CD8-positive, alpha-beta memory T cell (primary cell): ENCODE results near the gene IL17F. TPM values are rescaled to one million over a fixed set of nuclear protein-coding genes. Genes with fewer than 3 reads are reported as not detected.

Experiments
- CTCF ChIA-PET: fragments of 350-600 bp; sonication (Branson Sonifier 250); formaldehyde crosslinking; loops from one replicate; lab custom pipeline; 2021; ENCODE audit warnings: antibody characterized with exemption; lab: Charles Lee
- POLR2A ChIA-PET: fragments of 350-600 bp; sonication (Branson Sonifier 250); formaldehyde crosslinking; loops from one replicate; lab custom pipeline; 2021; ENCODE audit warnings: antibody characterized with exemption; lab: Charles Lee
- DNase-seq, 5 donors: peaks; one replicate each; pipeline versions ENCODE4 v3.0.0 to v3.0.0-alpha.2; 2020 to 2022; ENCODE audit warnings: mixed read lengths in 1 of 5
- H3K27ac ChIP-seq: one replicate; pipeline ENCODE4 v1.7.0; 2013; ENCODE audit warnings: low read depth, mild to moderate bottlenecking, low read length, moderate library complexity
- H3K27me3 ChIP-seq: 2 replicates; pipeline ENCODE4 v1.7.0; 2013; ENCODE audit warnings: low read length, mild to moderate bottlenecking; ENCODE audit not compliant: insufficient read depth, poor library complexity, severe bottlenecking
- H3K36me3 ChIP-seq: 2 replicates; pipeline ENCODE4 v1.7.0; 2013; ENCODE audit warnings: mild to moderate bottlenecking, low read length, moderate library complexity; ENCODE audit not compliant: insufficient read depth
- H3K4me1 ChIP-seq: 2 replicates; pipeline ENCODE4 v1.7.0; 2013; ENCODE audit warnings: mild to moderate bottlenecking, low read length, moderate library complexity; ENCODE audit not compliant: insufficient read depth
- H3K4me3 ChIP-seq: 2 replicates; pipeline ENCODE4 v1.7.0; 2013; ENCODE audit warnings: mild to moderate bottlenecking, low read length
- H3K9me3 ChIP-seq: 2 replicates; pipeline ENCODE4 v1.7.0; 2013; ENCODE audit warnings: mild to moderate bottlenecking, low read length
- H3K27ac Mint-ChIP-seq, 8 donors: one replicate each; pipeline ENCODE4 v1.8.0; 2020 to 2021; ENCODE audit warnings: mixed read lengths in 8 of 8, mild to moderate bottlenecking in 6 of 8, inconsistent platforms in 3 of 8, moderate library complexity in 3 of 8
- H3K27me3 Mint-ChIP-seq, 2 donors: one replicate each; pipeline ENCODE4 v1.8.0; 2020 to 2021; ENCODE audit warnings: mixed read lengths in 2 of 2, mild to moderate bottlenecking in 1 of 2, moderate library complexity in 1 of 2
- H3K36me3 Mint-ChIP-seq, 3 donors: one replicate each; pipeline ENCODE4 v1.8.0; 2020 to 2021; ENCODE audit warnings: mixed read lengths in 3 of 3, inconsistent platforms in 1 of 3, mild to moderate bottlenecking in 1 of 3
- H3K4me1 Mint-ChIP-seq, 3 donors: one replicate each; pipeline ENCODE4 v1.8.0; 2020 to 2021; ENCODE audit warnings: mixed read lengths in 3 of 3, inconsistent platforms in 1 of 3, mild to moderate bottlenecking in 1 of 3
- H3K4me3 Mint-ChIP-seq, 7 donors: one replicate each; pipeline ENCODE4 v1.8.0; 2020 to 2021; ENCODE audit warnings: mixed read lengths in 7 of 7, mild to moderate bottlenecking in 6 of 7, moderate library complexity in 4 of 7, inconsistent platforms in 2 of 7
- H3K9me3 Mint-ChIP-seq, 5 donors: one replicate each; pipeline ENCODE4 v1.8.0; 2020 to 2022; ENCODE audit warnings: mixed read lengths in 5 of 5, mild to moderate bottlenecking in 3 of 5, moderate library complexity in 2 of 5, inconsistent platforms in 1 of 5
- polyA plus RNA-seq: library from polyadenylated mRNA; unstranded; fragments of 300-500 nt; fragmentation: Illumina TruSeq; gene quantifications from one replicate; pipeline ENCODE4 v1.2.3, GENCODE V29; 2021
- total RNA-seq, 2 experiments: library from RNA; stranded (reverse); gene quantifications; one replicate each; pipeline ENCODE4 v1.2.3, GENCODE V29; 2021

IL17F gene
- total and polyA plus RNA-seq, 3 experiments from 2014 or later: 0.84 to 2.3 TPM; not detected in 1

DNA sequence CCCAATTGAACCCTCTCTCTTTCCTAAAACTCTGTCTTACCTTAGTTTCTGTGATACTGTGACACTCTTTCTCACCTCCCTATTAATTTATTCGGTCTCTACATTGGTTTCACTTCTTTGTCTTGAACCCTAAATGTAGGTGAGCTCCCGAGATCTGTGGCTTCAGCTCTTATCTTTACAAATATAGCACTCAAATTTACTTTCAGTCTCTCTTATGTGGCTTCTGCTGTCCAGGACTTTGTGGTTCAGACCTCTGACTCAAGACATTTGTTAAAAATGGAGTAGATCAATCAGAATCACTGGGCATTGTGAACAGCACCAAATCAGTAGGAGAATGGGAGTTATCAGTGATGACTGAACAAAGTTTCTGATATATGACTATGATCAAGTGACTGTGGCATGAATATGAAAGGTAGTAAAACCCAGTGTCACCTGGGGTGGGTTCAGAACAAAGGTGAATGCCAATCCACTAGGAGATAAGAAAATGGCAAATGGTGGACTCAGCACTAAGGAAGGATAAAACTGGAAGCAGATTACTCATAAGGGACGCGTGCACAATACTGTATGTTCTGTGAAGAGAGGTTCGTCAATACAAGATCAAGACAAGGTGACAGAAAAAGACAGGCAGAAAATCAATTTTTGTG, 27.2 kb downstream of the IL17F start:
- CTCF ChIA-PET: no interaction called here
- Histone ChIP-seq H3K36me3 (no peaks in the 10 kb centered on the region), H3K27ac (no peak overlapping the region), H3K4me1 (no peaks in the 10 kb centered on the region), H3K4me3 (no peak overlapping the region), H3K9me3 (no peaks in the 10 kb centered on the region), H3K27me3 (no peaks in the 10 kb centered on the region)
- POLR2A ChIA-PET: no interaction called here
- H3K27ac Mint-ChIP-seq: no peak overlapping the region
- H3K4me3 Mint-ChIP-seq: no peak overlapping the region
- no peaks in the 10 kb centered on the region for H3K9me3 Mint-ChIP-seq
- no peak for DNase-seq
- no peaks in the 10 kb centered on the region for H3K36me3 Mint-ChIP-seq
- peaks cover 6 to 8% (median 7%) of the 10 kb centered on the region in 3 donors for H3K4me1 Mint-ChIP-seq
- peaks cover 10 to 11% of the 10 kb centered on the region in 2 donors for H3K27me3 Mint-ChIP-seq

DNA sequence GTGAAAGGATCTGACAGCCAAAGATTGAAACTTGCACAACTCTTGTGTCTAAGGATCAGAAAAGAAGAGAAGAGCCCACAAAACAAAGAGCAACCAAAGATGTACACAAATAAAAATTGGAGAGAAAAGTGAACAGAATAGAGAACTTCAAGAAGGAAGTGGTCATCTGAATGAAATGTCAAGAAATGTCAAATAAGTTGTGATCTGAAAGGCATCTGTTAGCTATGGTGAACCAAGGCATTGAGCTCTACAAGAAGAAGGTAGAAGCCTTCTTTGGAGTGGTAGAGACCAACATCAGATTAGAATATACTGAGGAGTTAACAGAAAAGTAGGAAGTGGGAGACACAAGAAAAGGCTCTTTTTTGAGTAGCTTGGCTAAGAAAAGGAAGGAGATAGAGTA, 28.5 kb downstream of the IL17F start:
- DNase-seq: no peak
- H3K36me3 ChIP-seq: no peaks in the 10 kb centered on the region
- H3K4me3 ChIP-seq: no peak overlapping the region
- H3K27me3 ChIP-seq: no peaks in the 10 kb centered on the region
- H3K4me1 Mint-ChIP-seq: no peaks in the 10 kb centered on the region
- ChIA-PET POLR2A (no interaction called here), CTCF (no interaction called here)
- no peak overlapping the region for H3K27ac ChIP-seq
- no peak overlapping the region for H3K4me3 Mint-ChIP-seq
- peaks cover 11 to 16% of the 10 kb centered on the region in 2 donors for H3K27me3 Mint-ChIP-seq
- no peaks in the 10 kb centered on the region for H3K4me1 ChIP-seq
- H3K27ac Mint-ChIP-seq: no peak overlapping the region
- no peaks in the 10 kb centered on the region for H3K36me3 Mint-ChIP-seq
- no peaks in the 10 kb centered on the region for H3K9me3 Mint-ChIP-seq
- no peaks in the 10 kb centered on the region for H3K9me3 ChIP-seq

DNA sequence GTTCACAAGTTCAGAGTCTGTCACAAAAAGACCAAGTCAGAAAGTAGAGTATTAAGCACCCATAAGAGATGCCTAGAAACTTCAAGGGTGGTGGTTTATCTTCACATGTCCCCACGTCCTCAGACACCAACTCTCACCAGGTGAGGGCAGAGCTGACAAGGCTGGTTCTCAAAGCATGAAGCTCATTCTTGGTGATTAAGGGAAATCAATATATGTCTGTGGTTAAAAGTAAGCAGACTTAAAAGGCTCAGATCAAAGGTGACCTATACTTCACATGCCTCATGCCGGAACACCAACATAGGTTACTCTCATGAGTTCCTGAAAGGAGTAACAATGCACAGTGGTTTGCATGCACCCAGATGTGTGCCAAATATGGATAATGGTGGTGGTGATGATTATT, 31.2 kb downstream of the IL17F start:
- POLR2A ChIA-PET: no interaction called here
- H3K36me3 ChIP-seq: no peaks in the 10 kb centered on the region
- no peaks in the 10 kb centered on the region for H3K9me3 ChIP-seq
- Mint-ChIP-seq H3K27ac (no peak overlapping the region), H3K36me3 (no peaks in the 10 kb centered on the region), H3K27me3 (peaks cover 19 to 30% of the 10 kb centered on the region in 2 donors), H3K4me1 (no peaks in the 10 kb centered on the region), H3K4me3 (no peak overlapping the region), H3K9me3 (no peaks in the 10 kb centered on the region)
- CTCF ChIA-PET: interaction anchor here (1.9 kb wide), 1 partner anchor 49 kb away, joined by 5 read pairs; no protein-coding TSS in a partner anchor
- H3K4me1 ChIP-seq: no peaks in the 10 kb centered on the region
- no peak overlapping the region for H3K27ac ChIP-seq
- no peaks in the 10 kb centered on the region for H3K27me3 ChIP-seq
- no peak for DNase-seq
- no peak overlapping the region for H3K4me3 ChIP-seq

DNA sequence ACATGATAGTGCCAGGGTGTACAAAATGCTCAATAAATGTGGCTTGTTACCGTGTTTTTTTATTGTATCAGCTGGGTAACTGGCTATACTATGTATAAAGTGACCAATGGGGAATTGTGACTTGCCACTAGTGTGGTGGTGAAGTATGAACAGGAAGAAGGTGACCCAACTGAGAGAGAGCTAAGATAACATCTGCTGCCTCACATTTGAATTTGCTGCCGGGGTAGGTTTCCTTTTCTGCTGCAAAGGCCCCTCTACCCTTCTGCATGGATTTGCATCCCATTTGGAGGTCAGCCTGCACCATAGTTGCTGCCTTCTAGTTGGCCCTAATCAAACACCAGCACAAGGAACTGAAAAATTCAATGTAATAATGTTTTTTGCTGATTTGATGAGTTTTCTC, 34.1 kb downstream of the IL17F start:
- Histone ChIP-seq H3K27ac (no peak overlapping the region), H3K4me1 (no peaks in the 10 kb centered on the region), H3K36me3 (no peaks in the 10 kb centered on the region), H3K9me3 (no peaks in the 10 kb centered on the region), H3K27me3 (no peaks in the 10 kb centered on the region), H3K4me3 (no peak overlapping the region)
- Mint-ChIP-seq H3K27ac (no peak overlapping the region), H3K9me3 (peaks cover 0 to 2% (median 0%) of the 10 kb centered on the region in 5 donors), H3K36me3 (no peaks in the 10 kb centered on the region), H3K4me3 (no peak overlapping the region), H3K27me3 (peaks cover 27 to 42% of the 10 kb centered on the region in 2 donors), H3K4me1 (no peaks in the 10 kb centered on the region)
- ChIA-PET CTCF (interaction anchor here (1.4 kb wide), 1 partner anchor 12 kb away, joined by 3 read pairs; no protein-coding TSS in a partner anchor), POLR2A (no interaction called here)
- no peak for DNase-seq

DNA sequence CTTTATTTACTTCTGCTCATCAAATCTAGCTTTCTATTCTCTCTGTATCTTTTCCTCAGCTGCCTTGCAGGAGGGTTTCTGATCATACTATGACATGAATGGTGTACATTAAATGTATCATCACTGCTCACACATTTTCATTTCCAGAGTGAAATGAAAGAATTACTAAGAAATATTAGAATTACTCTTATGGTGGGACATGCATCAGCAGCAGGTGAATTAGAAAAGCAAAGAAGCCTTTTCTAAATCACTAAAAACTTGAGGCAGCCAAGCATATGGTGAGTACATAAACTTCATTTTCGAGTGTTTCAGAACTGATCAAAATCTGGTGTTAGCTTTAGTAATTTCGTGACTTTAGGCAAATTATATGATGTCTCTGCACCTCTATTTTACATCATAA, 34.5 kb downstream of the IL17F start:
- ChIA-PET CTCF (interaction anchor here (1.4 kb wide), 1 partner anchor 13 kb away, joined by 3 read pairs; no protein-coding TSS in a partner anchor), POLR2A (no interaction called here)
- H3K4me1 ChIP-seq: no peaks in the 10 kb centered on the region
- no peaks in the 10 kb centered on the region for H3K27me3 ChIP-seq
- Mint-ChIP-seq H3K9me3 (peaks cover 0 to 2% (median 0%) of the 10 kb centered on the region in 5 donors), H3K36me3 (no peaks in the 10 kb centered on the region), H3K27me3 (peaks cover 27 to 42% of the 10 kb centered on the region in 2 donors), H3K4me1 (no peaks in the 10 kb centered on the region), H3K27ac (no peak overlapping the region), H3K4me3 (no peak overlapping the region)
- no peak for DNase-seq
- no peaks in the 10 kb centered on the region for H3K36me3 ChIP-seq
- no peak overlapping the region for H3K4me3 ChIP-seq
- no peaks in the 10 kb centered on the region for H3K9me3 ChIP-seq
- H3K27ac ChIP-seq: no peak overlapping the region

DNA sequence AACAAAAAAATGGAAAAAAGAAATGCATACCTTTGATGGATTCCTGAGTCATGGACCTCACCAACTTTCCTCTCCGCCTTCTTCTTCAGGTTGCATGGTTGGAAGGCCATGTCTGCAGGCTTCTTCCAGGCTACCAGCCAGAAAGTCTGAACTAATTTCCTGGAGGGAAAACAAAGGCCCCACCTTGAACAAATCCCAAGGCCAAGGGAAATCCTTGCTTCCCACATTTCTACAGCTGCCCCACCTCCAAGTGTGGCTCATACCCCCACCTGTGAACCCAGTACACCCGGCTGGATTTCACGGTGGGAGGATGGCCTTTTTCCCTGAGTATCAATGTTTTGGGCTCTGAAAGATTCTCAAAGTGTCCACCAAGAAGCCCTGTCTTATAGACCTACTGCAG, 35.7 kb downstream of the IL17F start:
- Histone ChIP-seq H3K27ac (no peak overlapping the region), H3K4me1 (no peaks in the 10 kb centered on the region), H3K9me3 (no peaks in the 10 kb centered on the region), H3K4me3 (no peak overlapping the region), H3K27me3 (no peaks in the 10 kb centered on the region), H3K36me3 (no peaks in the 10 kb centered on the region)
- DNase-seq: no peak
- no peak overlapping the region for H3K27ac Mint-ChIP-seq
- ChIA-PET POLR2A (no interaction called here), CTCF (interaction anchor here (1.4 kb wide), 1 partner anchor 14 kb away, joined by 3 read pairs; no protein-coding TSS in a partner anchor)
- no peak overlapping the region for H3K4me3 Mint-ChIP-seq
- peaks cover 27 to 42% of the 10 kb centered on the region in 2 donors for H3K27me3 Mint-ChIP-seq
- peaks cover 0 to 2% (median 2%) of the 10 kb centered on the region in 5 donors for H3K9me3 Mint-ChIP-seq
- H3K36me3 Mint-ChIP-seq: no peaks in the 10 kb centered on the region
- no peaks in the 10 kb centered on the region for H3K4me1 Mint-ChIP-seq

DNA sequence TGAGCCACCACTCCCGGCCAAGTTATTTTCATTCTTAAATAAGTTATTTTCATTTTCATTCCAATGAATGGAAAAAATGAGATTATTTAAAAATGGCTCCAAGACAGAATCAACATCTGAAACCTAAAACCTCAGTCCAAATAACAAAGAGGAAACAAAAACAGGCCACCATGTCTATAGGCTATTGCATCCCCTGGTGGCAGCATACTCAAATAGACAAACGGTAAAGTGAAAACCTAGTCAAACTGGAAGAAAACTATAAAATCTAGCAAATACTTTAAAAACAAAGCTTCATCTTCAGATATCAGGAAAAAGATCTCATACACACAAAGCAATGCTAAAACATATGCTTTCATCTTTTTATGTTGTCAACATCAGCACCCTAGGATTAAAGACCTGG, 37.2 kb downstream of the IL17F start:
- Histone ChIP-seq H3K4me1 (no peaks in the 10 kb centered on the region), H3K4me3 (no peak overlapping the region), H3K9me3 (no peaks in the 10 kb centered on the region), H3K36me3 (no peaks in the 10 kb centered on the region), H3K27ac (no peak overlapping the region), H3K27me3 (no peaks in the 10 kb centered on the region)
- Mint-ChIP-seq H3K36me3 (no peaks in the 10 kb centered on the region), H3K27me3 (peaks cover 23 to 34% of the 10 kb centered on the region in 2 donors), H3K4me1 (no peaks in the 10 kb centered on the region), H3K4me3 (no peak overlapping the region), H3K27ac (no peak overlapping the region), H3K9me3 (peaks cover 0 to 2% (median 2%) of the 10 kb centered on the region in 5 donors)
- CTCF ChIA-PET: no interaction called here
- POLR2A ChIA-PET: no interaction called here
- DNase-seq: no peak

DNA sequence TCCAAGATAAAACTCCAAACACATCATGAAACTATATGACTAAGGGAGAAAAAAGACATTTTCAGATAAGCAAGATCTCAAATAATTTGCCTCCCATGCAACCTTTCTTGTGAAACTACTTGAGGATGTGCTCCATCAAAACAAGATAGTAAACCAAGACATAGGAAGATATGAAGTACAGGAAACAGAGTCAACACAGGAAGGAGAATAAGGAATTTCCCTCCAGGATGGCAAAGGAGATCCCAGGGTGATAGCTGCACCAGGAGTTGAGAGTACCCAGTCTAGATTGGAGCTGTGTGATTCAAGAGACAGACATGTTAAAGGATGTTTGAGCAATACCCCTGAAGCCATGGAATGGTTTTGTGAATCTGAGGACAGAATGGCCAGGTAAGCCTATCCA, 42.8 kb downstream of the IL17F start:
- Histone ChIP-seq H3K4me1 (no peaks in the 10 kb centered on the region), H3K36me3 (no peaks in the 10 kb centered on the region), H3K27ac (no peak overlapping the region), H3K9me3 (no peaks in the 10 kb centered on the region), H3K27me3 (no peaks in the 10 kb centered on the region), H3K4me3 (no peak overlapping the region)
- POLR2A ChIA-PET: no interaction called here
- H3K9me3 Mint-ChIP-seq: peaks cover 16 to 40% (median 33%) of the 10 kb centered on the region in 5 donors
- no peak overlapping the region for H3K27ac Mint-ChIP-seq
- H3K4me1 Mint-ChIP-seq: no peaks in the 10 kb centered on the region
- no peak overlapping the region for H3K4me3 Mint-ChIP-seq
- H3K36me3 Mint-ChIP-seq: peaks cover 0 to 25% (median 0%) of the 10 kb centered on the region in 3 donors
- no peak for DNase-seq
- peaks cover 7 to 17% of the 10 kb centered on the region in 2 donors for H3K27me3 Mint-ChIP-seq
- CTCF ChIA-PET: no interaction called here
